H9 (cell line): Measurements from ENCODE around the gene PISD. TPM values are rescaled to one million over a fixed set of nuclear protein-coding genes. Genes with fewer than 3 reads are reported as not detected.

Source experiments
- DNase-seq: peaks from one replicate; pipeline ENCODE4 v3.0.0-alpha.2; 2017
- H2AFZ ChIP-seq: one replicate; pipeline ENCODE4 v1.6.1; 2013; ENCODE audit warnings: mild to moderate bottlenecking, low read length, control low read depth, moderate library complexity
- H2AK5ac ChIP-seq: 2 replicates; pipeline ENCODE4 v1.6.1; 2013; ENCODE audit warnings: low read length, control low read depth, mixed read lengths; ENCODE audit not compliant: insufficient read length
- H2BK120ac ChIP-seq: one replicate; pipeline ENCODE4 v1.6.1; 2013; ENCODE audit warnings: low read depth, mild to moderate bottlenecking, low read length, control low read depth, inconsistent platforms; ENCODE audit not compliant: poor library complexity, severe bottlenecking
- H2BK12ac ChIP-seq: 2 replicates; pipeline ENCODE4 v1.6.1; 2013; ENCODE audit warnings: low read length, control low read depth, mixed read lengths, low read depth; ENCODE audit not compliant: insufficient read length
- H2BK15ac ChIP-seq: 2 replicates; pipeline ENCODE4 v1.6.1; 2013; ENCODE audit warnings: low read depth, low read length, control low read depth
- H2BK20ac ChIP-seq: one replicate; pipeline ENCODE4 v1.6.1; 2013; ENCODE audit warnings: low read depth, mild to moderate bottlenecking, low read length, control low read depth, inconsistent platforms; ENCODE audit not compliant: poor library complexity, severe bottlenecking
- H2BK5ac ChIP-seq: 2 replicates; pipeline ENCODE4 v1.6.1; 2013; ENCODE audit warnings: low read length, control low read depth, mixed read lengths; ENCODE audit not compliant: insufficient read length
- H3K14ac ChIP-seq: 2 replicates; pipeline ENCODE4 v1.6.1; 2013; ENCODE audit warnings: low read length, control low read depth; ENCODE audit not compliant: insufficient read depth
- H3K18ac ChIP-seq: 2 replicates; pipeline ENCODE4 v1.6.1; 2013; ENCODE audit warnings: low read depth, mild to moderate bottlenecking, mixed read lengths, low read length, control low read depth; ENCODE audit not compliant: insufficient read length
- H3K23ac ChIP-seq: 2 replicates; pipeline ENCODE4 v1.6.1; 2013; ENCODE audit warnings: low read length, control low read depth, mixed read lengths, low read depth; ENCODE audit not compliant: insufficient read length
- H3K23me2 ChIP-seq: 2 replicates; pipeline ENCODE4 v1.6.1; 2013; ENCODE audit warnings: low read depth, mild to moderate bottlenecking, mixed read lengths, low read length, control low read depth; ENCODE audit not compliant: insufficient read length, poor library complexity, severe bottlenecking
- H3K27ac ChIP-seq: 2 replicates; pipeline ENCODE4 v1.5.1; 2013; ENCODE audit warnings: low read length, control low read depth, mixed read lengths, low read depth; ENCODE audit not compliant: insufficient read length
- H3K27me3 ChIP-seq: 2 replicates; pipeline ENCODE4 v1.6.1; 2013; ENCODE audit warnings: low read length, control low read depth, inconsistent platforms; ENCODE audit not compliant: insufficient read depth
- H3K4ac ChIP-seq: 2 replicates; pipeline ENCODE4 v1.6.1; 2013; ENCODE audit warnings: low read depth, mild to moderate bottlenecking, control low read depth, inconsistent platforms, low read length, moderate library complexity
- H3K4me1 ChIP-seq: 2 replicates; pipeline ENCODE4 v1.6.1; 2013; ENCODE audit warnings: low read length, control low read depth, inconsistent platforms; ENCODE audit not compliant: insufficient read depth
- H3K4me2 ChIP-seq: 2 replicates; pipeline ENCODE4 v1.6.1; 2013; ENCODE audit warnings: low read length, control low read depth, mixed read lengths; ENCODE audit not compliant: insufficient read length, insufficient read depth
- H3K56ac ChIP-seq: 2 replicates; pipeline ENCODE4 v1.6.1; 2013; ENCODE audit warnings: low read depth, mild to moderate bottlenecking, mixed read lengths, low read length, control low read depth; ENCODE audit not compliant: insufficient read length
- H3K79me1 ChIP-seq: 2 replicates; pipeline ENCODE4 v1.6.1; 2013; ENCODE audit warnings: low read depth, mild to moderate bottlenecking, moderate library complexity, low read length, control low read depth, inconsistent platforms; ENCODE audit not compliant: insufficient read depth, poor library complexity, severe bottlenecking
- H3K79me2 ChIP-seq: 2 replicates; pipeline ENCODE4 v1.6.1; 2013; ENCODE audit warnings: low read length, control low read depth, inconsistent platforms; ENCODE audit not compliant: insufficient read depth
- H3K9ac ChIP-seq: 2 replicates; pipeline ENCODE4 v1.6.1; 2013; ENCODE audit warnings: low read length, control low read depth, mixed read lengths; ENCODE audit not compliant: insufficient read length; ENCODE audit errors: extremely low read depth
- H3K9me3 ChIP-seq: one replicate; pipeline ENCODE4 v1.6.1; 2013; ENCODE audit warnings: low read depth, low read length, inconsistent platforms; ENCODE audit not compliant: control insufficient read depth
- H3T11ph ChIP-seq: one replicate; pipeline ENCODE4 v1.6.1; 2013; ENCODE audit warnings: mild to moderate bottlenecking, low read length, control low read depth, inconsistent platforms
- H4K20me1 ChIP-seq: one replicate; pipeline ENCODE4 v1.6.1; 2013; ENCODE audit not compliant: control insufficient read depth, insufficient read length, insufficient read depth
- H4K5ac ChIP-seq: 2 replicates; pipeline ENCODE4 v1.6.1; 2013; ENCODE audit warnings: low read depth, mild to moderate bottlenecking, mixed read lengths, low read length, control low read depth; ENCODE audit not compliant: insufficient read length
- H4K8ac ChIP-seq: replicated peaks from 2 replicates; pipeline ENCODE4 v1.6.1; 2013; ENCODE audit warnings: low read length, control low read depth, mixed read lengths, low read depth; ENCODE audit not compliant: insufficient read length
- H4K91ac ChIP-seq: 2 replicates; pipeline ENCODE4 v1.6.1; 2013; ENCODE audit warnings: low read depth, mild to moderate bottlenecking, moderate library complexity, mixed read lengths, low read length, control low read depth; ENCODE audit not compliant: insufficient read length
- H3K27ac Mint-ChIP-seq, 3 experiments: 2 replicates in 2 of 3; 3 replicates in 1 of 3; pipeline ENCODE4 v1.8.0; 2020 to 2021; ENCODE audit warnings: mixed read lengths in 3 of 3, mild to moderate bottlenecking in 1 of 3, moderate library complexity in 1 of 3
- H3K27me3 Mint-ChIP-seq: 2 replicates; pipeline ENCODE4 v1.8.0; 2021; ENCODE audit warnings: low read depth, mild to moderate bottlenecking, moderate library complexity, mixed read lengths
- H3K36me3 Mint-ChIP-seq, 3 experiments: 2 replicates in 2 of 3; 3 replicates in 1 of 3; pipeline ENCODE4 v1.8.0; 2020 to 2021; ENCODE audit warnings: low read depth in 3 of 3, mixed read lengths in 3 of 3; ENCODE audit not compliant: insufficient read depth in 1 of 3
- H3K4me1 Mint-ChIP-seq, 2 experiments: 2 replicates each; pipeline ENCODE4 v1.8.0; 2020; ENCODE audit warnings: mixed read lengths in 2 of 2
- H3K4me3 Mint-ChIP-seq, 2 experiments: 2 replicates in 1 of 2; 3 replicates in 1 of 2; pipeline ENCODE4 v1.8.0; 2020 to 2021; ENCODE audit warnings: mild to moderate bottlenecking in 2 of 2, mixed read lengths in 2 of 2, moderate library complexity in 1 of 2
- H3K9me3 Mint-ChIP-seq, 2 experiments: 2 replicates in 1 of 2; 3 replicates in 1 of 2; pipeline ENCODE4 v1.8.0; 2020; ENCODE audit warnings: mild to moderate bottlenecking in 2 of 2, mixed read lengths in 2 of 2, moderate library complexity in 1 of 2
- CTCF ChIP-seq: fragments of 200-600 bp; sonication (generic); conservative IDR thresholded peaks from 3 replicates; pipeline ENCODE4 v1.8.0; 2021; ENCODE audit warnings: antibody characterized with exemption, mild to moderate bottlenecking
- WGBS: extraction: QIAGEN DNeasy Blood & Tissue Kit; methylation state at CpG from one replicate; pipeline ENCODE4 v1.1.7; 2013; ENCODE audit warnings: missing lambda C conversion rate, low lambda C conversion rate, mixed read lengths; ENCODE audit not compliant: insufficient read length; ENCODE audit errors: extremely low coverage; 5-methylcytosine and 5-hydroxymethylcytosine counted together
- total RNA-seq: library from RNA; stranded (reverse); gene quantifications from 2 replicates; pipeline ENCODE4 v1.2.1, GENCODE V29; 2021

PISD gene
- total RNA-seq, 1 experiment from 2014 or later, result 62.0 TPM

- Histone ChIP-seq H2BK120ac (no peak overlapping the region), H3K79me2 (no peaks in the 10 kb centered on the region), H3K27me3 (no peaks in the 10 kb centered on the region), H3K4me1 (no peaks in the 10 kb centered on the region), H2BK12ac (no peak overlapping the region), H2AFZ (no peak overlapping the region), H3K23ac (no peak overlapping the region), H4K20me1 (no peaks in the 10 kb centered on the region), H3T11ph (no peak overlapping the region), H4K5ac (no peak overlapping the region), H3K9ac (no peak overlapping the region), H2BK15ac (no peak overlapping the region), H3K18ac (no peak overlapping the region), H3K4ac (no peak overlapping the region), H2BK20ac (no peak overlapping the region), H3K4me2 (no peak overlapping the region), H3K79me1 (peaks cover 2% of the 10 kb centered on the region), H3K14ac (no peak overlapping the region), H4K91ac (no peak overlapping the region), H3K23me2 (no peaks in the 10 kb centered on the region), H3K56ac (no peak overlapping the region), H2AK5ac (no peak overlapping the region), H3K27ac (no peak overlapping the region), H2BK5ac (no peak overlapping the region), H3K9me3 (no peaks in the 10 kb centered on the region), H4K8ac (no peak overlapping the region)
- peaks cover 33 to 54% (median 49%) of the 10 kb centered on the region in 3 experiments; a peak in 6 of 7 replicates for H3K36me3 Mint-ChIP-seq
- no peak overlapping the region for H3K4me3 Mint-ChIP-seq
- H3K4me1 Mint-ChIP-seq, result no peaks in the 10 kb centered on the region
- H3K27me3 Mint-ChIP-seq, result no peaks in the 10 kb centered on the region
- WGBS, result no CpG with 5 or more reads among the region's 8 CpGs
- DNase-seq, result no peak
- no peak for TF ChIP-seq CTCF
- no peaks in the 10 kb centered on the region for H3K9me3 Mint-ChIP-seq
- no peak overlapping the region for H3K27ac Mint-ChIP-seq
These were observed 45.5 kb upstream of the PISD start for GRCh38 chr22:31707519-31707918.
